SK-N-SH treated with all-trans-retinoic acid at 6 μM for 48 hours (cell line): ENCODE results near the gene GNPTAB.
"Not testable (repeated sequence)": the region's sequence is repeated elsewhere in the genome, so short reads cannot be mapped to it uniquely, and the experiment has no call there.

ENCODE experiments used
- ATAC-seq: fragments of 200-7000 bp; cut with Tn5 transposase; 3 replicates; pipeline ENCODE4 v1.9.1; 2020; ENCODE audit warnings: mild to moderate bottlenecking, moderate library complexity
- ARNTL ChIP-seq: fragments of 450-650 bp; formaldehyde crosslinking; IDR thresholded peaks from 2 replicates; pipeline ENCODE4 v1.5.0; 2020; ENCODE audit warnings: low read depth, mild to moderate bottlenecking, moderate library complexity, borderline replicate concordance
- BACH2 ChIP-seq: fragments of 250-450 bp; sonication (Bioruptor Pico); IDR thresholded peaks from 2 replicates; pipeline ENCODE4 v1.9.0; 2021; ENCODE audit warnings: mild to moderate bottlenecking, borderline replicate concordance
- CSDC2 ChIP-seq: fragments of 250-450 bp; sonication (Bioruptor Pico); IDR thresholded peaks from 2 replicates; pipeline ENCODE4 v1.5.0; 2020; ENCODE audit warnings: mild to moderate bottlenecking, moderate library complexity
- CSRNP3 ChIP-seq: fragments of 250-450 bp; sonication (Bioruptor Pico); IDR thresholded peaks from 2 replicates; pipeline ENCODE4 v1.5.1; 2021; ENCODE audit warnings: mild to moderate bottlenecking, moderate library complexity
- ESRRG ChIP-seq: fragments of 250-450 bp; sonication (Bioruptor Pico); IDR thresholded peaks from 2 replicates; pipeline ENCODE4 v1.6.1; 2021; ENCODE audit warnings: mild to moderate bottlenecking
- GLIS3 ChIP-seq: fragments of 250-450 bp; sonication (Bioruptor Pico); IDR thresholded peaks from 2 replicates; pipeline ENCODE4 v1.5.0; 2020; ENCODE audit warnings: mild to moderate bottlenecking, moderate library complexity
- ISL1 ChIP-seq: fragments of 250-450 bp; sonication (Bioruptor Pico); IDR thresholded peaks from 2 replicates; pipeline ENCODE4 v2.1.2; 2022; ENCODE audit warnings: mild to moderate bottlenecking, moderate library complexity
- OSR1 ChIP-seq: fragments of 250-450 bp; sonication (Bioruptor Pico); IDR thresholded peaks from 2 replicates; pipeline ENCODE4 v1.8.0; 2022; ENCODE audit warnings: moderate library complexity, mild to moderate bottlenecking, inconsistent platforms
- PATZ1 ChIP-seq: fragments of 250-450 bp; sonication (Bioruptor Pico); IDR thresholded peaks from 2 replicates; pipeline ENCODE4 v1.8.0; 2020; ENCODE audit warnings: mild to moderate bottlenecking, moderate library complexity, borderline replicate concordance
- PPARA ChIP-seq: fragments of 250-450 bp; sonication (Bioruptor Pico); IDR thresholded peaks from 2 replicates; pipeline ENCODE4 v1.5.0; 2020; ENCODE audit warnings: mild to moderate bottlenecking, borderline replicate concordance
- RARB ChIP-seq: fragments of 250-450 bp; sonication (Bioruptor Pico); IDR thresholded peaks from 2 replicates; pipeline ENCODE4 v1.8.0; 2021; ENCODE audit warnings: mild to moderate bottlenecking, moderate library complexity
- SNAI2 ChIP-seq: fragments of 250-450 bp; sonication (Bioruptor Pico); IDR thresholded peaks from 2 replicates; pipeline ENCODE4 v1.5.0; 2020; ENCODE audit warnings: mild to moderate bottlenecking, moderate library complexity
- TCF4 ChIP-seq: fragments of 250-450 bp; sonication (Bioruptor Pico); IDR thresholded peaks from 2 replicates; pipeline ENCODE4 v1.8.0; 2021; ENCODE audit warnings: mild to moderate bottlenecking, moderate library complexity, borderline replicate concordance
- TOX ChIP-seq: fragments of 250-450 bp; sonication (Bioruptor Pico); IDR thresholded peaks from 2 replicates; pipeline ENCODE4 v1.8.0; 2021; ENCODE audit warnings: mild to moderate bottlenecking, moderate library complexity, borderline replicate concordance
- TSHZ2 ChIP-seq: fragments of 250-450 bp; sonication (Bioruptor Pico); IDR thresholded peaks from 2 replicates; pipeline ENCODE4 v1.5.0; 2020; ENCODE audit warnings: mild to moderate bottlenecking, moderate library complexity
- ZC3H10 ChIP-seq: fragments of 250-450 bp; sonication (Bioruptor Pico); IDR thresholded peaks from 2 replicates; pipeline ENCODE4 v1.5.1; 2021; ENCODE audit warnings: mild to moderate bottlenecking, moderate library complexity
- ZFP3 ChIP-seq: fragments of 250-450 bp; sonication (Bioruptor Pico); IDR thresholded peaks from 2 replicates; pipeline ENCODE4 v1.5.0; 2020; ENCODE audit warnings: mild to moderate bottlenecking, moderate library complexity
- ZFP30 ChIP-seq: fragments of 450-650 bp; formaldehyde crosslinking; IDR thresholded peaks from 2 replicates; pipeline ENCODE4 v1.5.0; 2022; ENCODE audit warnings: mild to moderate bottlenecking, moderate library complexity
- ZNF565 ChIP-seq: fragments of 450-650 bp; formaldehyde crosslinking; conservative IDR thresholded peaks from 2 replicates; pipeline ENCODE4 v1.5.0; 2020; ENCODE audit warnings: low read depth, mild to moderate bottlenecking, moderate library complexity
- ZNF70 ChIP-seq: fragments of 450-650 bp; formaldehyde crosslinking; IDR thresholded peaks from 2 replicates; pipeline ENCODE4 v1.5.0; 2020; ENCODE audit warnings: mild to moderate bottlenecking, moderate library complexity
- ZNF8 ChIP-seq: fragments of 450-650 bp; formaldehyde crosslinking; IDR thresholded peaks from 2 replicates; pipeline ENCODE4 v1.5.0; 2020; ENCODE audit warnings: mild to moderate bottlenecking, moderate library complexity
- TF ChIP-seq, protein P1 (sequence below): fragments of 250-450 bp; sonication (Bioruptor Pico); IDR thresholded peaks from 2 replicates; pipeline ENCODE4 v1.5.1; 2020; ENCODE audit warnings: low read depth, mild to moderate bottlenecking, moderate library complexity
- TF ChIP-seq, protein P2 (sequence below): fragments of 250-450 bp; sonication (Bioruptor Pico); IDR thresholded peaks from 2 replicates; pipeline ENCODE4 v1.8.0; 2021; ENCODE audit warnings: low read depth, mild to moderate bottlenecking, moderate library complexity, borderline replicate concordance

Gene GNPTAB

GRCh38 chr12:101737476-101737875 lies 93.3 kb downstream of the GNPTAB start:
- no peak for TF ChIP-seq OSR1 (CRISPR knock-in tag)
- TF ChIP-seq, protein P1, sequence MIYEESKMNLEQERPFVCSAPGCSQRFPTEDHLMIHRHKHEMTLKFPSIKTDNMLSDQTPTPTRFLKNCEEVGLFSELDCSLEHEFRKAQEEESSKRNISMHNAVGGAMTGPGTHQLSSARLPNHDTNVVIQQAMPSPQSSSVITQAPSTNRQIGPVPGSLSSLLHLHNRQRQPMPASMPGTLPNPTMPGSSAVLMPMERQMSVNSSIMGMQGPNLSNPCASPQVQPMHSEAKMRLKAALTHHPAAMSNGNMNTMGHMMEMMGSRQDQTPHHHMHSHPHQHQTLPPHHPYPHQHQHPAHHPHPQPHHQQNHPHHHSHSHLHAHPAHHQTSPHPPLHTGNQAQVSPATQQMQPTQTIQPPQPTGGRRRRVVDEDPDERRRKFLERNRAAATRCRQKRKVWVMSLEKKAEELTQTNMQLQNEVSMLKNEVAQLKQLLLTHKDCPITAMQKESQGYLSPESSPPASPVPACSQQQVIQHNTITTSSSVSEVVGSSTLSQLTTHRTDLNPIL (CRISPR knock-in tag): no peak
- TF ChIP-seq ESRRG (CRISPR knock-in tag): no peak
- TF ChIP-seq ARNTL: no peak
- TF ChIP-seq ZC3H10: no peak
- no peak for TF ChIP-seq BACH2
- no peak for TF ChIP-seq CSDC2 (CRISPR knock-in tag)
- TF ChIP-seq, protein P2, sequence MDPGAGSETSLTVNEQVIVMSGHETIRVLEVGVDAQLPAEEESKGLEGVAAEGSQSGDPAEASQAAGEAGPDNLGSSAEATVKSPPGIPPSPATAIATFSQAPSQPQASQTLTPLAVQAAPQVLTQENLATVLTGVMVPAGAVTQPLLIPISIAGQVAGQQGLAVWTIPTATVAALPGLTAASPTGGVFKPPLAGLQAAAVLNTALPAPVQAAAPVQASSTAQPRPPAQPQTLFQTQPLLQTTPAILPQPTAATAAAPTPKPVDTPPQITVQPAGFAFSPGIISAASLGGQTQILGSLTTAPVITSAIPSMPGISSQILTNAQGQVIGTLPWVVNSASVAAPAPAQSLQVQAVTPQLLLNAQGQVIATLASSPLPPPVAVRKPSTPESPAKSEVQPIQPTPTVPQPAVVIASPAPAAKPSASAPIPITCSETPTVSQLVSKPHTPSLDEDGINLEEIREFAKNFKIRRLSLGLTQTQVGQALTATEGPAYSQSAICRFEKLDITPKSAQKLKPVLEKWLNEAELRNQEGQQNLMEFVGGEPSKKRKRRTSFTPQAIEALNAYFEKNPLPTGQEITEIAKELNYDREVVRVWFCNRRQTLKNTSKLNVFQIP (CRISPR knock-in tag): no peak
- no peak for TF ChIP-seq SNAI2
- no peak for TF ChIP-seq TCF4
- no peak for TF ChIP-seq ZFP3 (CRISPR knock-in tag)
- no peak for TF ChIP-seq GLIS3 (CRISPR knock-in tag)
- TF ChIP-seq CSRNP3 (CRISPR knock-in tag): no peak
- no peak for TF ChIP-seq ZNF8 (CRISPR knock-in tag)
- no peak for TF ChIP-seq RARB (CRISPR knock-in tag)
- ATAC-seq: no peak

DNA sequence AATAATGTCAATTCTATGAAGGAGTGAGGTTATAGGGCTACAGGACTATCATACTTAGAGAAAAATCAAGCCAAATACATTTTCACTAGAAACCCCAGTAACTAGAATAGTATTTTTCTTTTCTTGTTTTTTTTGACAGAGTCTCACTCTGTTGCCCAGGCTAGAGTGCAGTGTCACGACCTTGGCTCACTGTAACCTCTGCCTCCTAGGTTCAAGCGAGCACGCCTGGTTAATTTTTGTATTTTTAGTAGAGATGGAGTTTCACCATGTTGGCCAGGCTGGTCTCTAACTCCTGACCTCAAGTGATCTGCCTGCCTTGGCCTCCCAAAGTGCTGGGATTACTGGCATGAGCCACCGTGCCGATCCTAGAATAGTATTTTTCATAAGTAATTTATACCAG lies 96.3 kb downstream of the GNPTAB start:
- not testable (repeated sequence) for ATAC-seq

- ATAC-seq: no peak
- TF ChIP-seq CSRNP3 (CRISPR knock-in tag): no peak
- TF ChIP-seq TCF4: no peak
- TF ChIP-seq ESRRG (CRISPR knock-in tag): no peak
- no peak for TF ChIP-seq RARB (CRISPR knock-in tag)
- TF ChIP-seq TSHZ2 (CRISPR knock-in tag): no peak
- no peak for TF ChIP-seq SNAI2
- TF ChIP-seq ZNF70 (CRISPR knock-in tag): no peak
- no peak for TF ChIP-seq ARNTL
- no peak for TF ChIP-seq PATZ1 (CRISPR knock-in tag)
- no peak for TF ChIP-seq ZFP30 (CRISPR knock-in tag)
- no peak for TF ChIP-seq PPARA (CRISPR knock-in tag)
- no peak for TF ChIP-seq TOX
- TF ChIP-seq ISL1 (CRISPR knock-in tag): no peak
- no peak for TF ChIP-seq ZC3H10
- TF ChIP-seq ZNF565 (CRISPR knock-in tag): no peak
- no peak for TF ChIP-seq ZNF8 (CRISPR knock-in tag)
Observed at GRCh38 chr12:101733166-101733565, 97.6 kb downstream of the GNPTAB start.
